ENCODE results near the gene GSTA1.
"Not testable (repeated sequence)": the region's sequence is repeated elsewhere in the genome, so short reads cannot be mapped to it uniquely, and the experiment has no call there.

- not testable (repeated sequence) for TF ChIP-seq EZH2 (IDR thresholded peaks at IDR 0.05; ENCODE audit: insufficient read depth, poor library complexity, severe bottlenecking); EZH2phosphoT487 (IDR thresholded peaks at IDR 0.05; ENCODE audit: insufficient read depth, low read depth)
These were observed 26.8 kb downstream of the GSTA1 start for GRCh38 chr6:52776711-52777351.
